OCI-LY1 (cell line): ENCODE data around the gene FST.

Experiments
- H2AFZ ChIP-seq: fragments of 200-600 bp; sonication (generic), shearing (Covaris generic); 2 replicates; pipeline ENCODE4 v1.6.0; 2014; ENCODE audit warnings: antibody characterized with exemption, mild to moderate bottlenecking, low read length
- H3F3A ChIP-seq: fragments of 200-600 bp; sonication (generic), shearing (Covaris generic); 2 replicates; pipeline ENCODE4 v1.6.0; 2014; ENCODE audit warnings: mild to moderate bottlenecking, antibody characterized with exemption, low read length, moderate library complexity; ENCODE audit not compliant: insufficient read depth
- H3K27ac ChIP-seq: fragments of 200-600 bp; sonication (generic); 2 replicates; pipeline ENCODE4 v1.5.1; 2014; ENCODE audit warnings: low read length, mixed run types, mild to moderate bottlenecking, low read depth; ENCODE audit not compliant: poor library complexity, severe bottlenecking
- H3K27me3 ChIP-seq: fragments of 200-600 bp; sonication (generic); 2 replicates; pipeline ENCODE4 v1.6.0; 2014; ENCODE audit warnings: antibody characterized with exemption, mild to moderate bottlenecking, low read length, moderate library complexity; ENCODE audit not compliant: insufficient read depth
- H3K36me3 ChIP-seq: fragments of 200-600 bp; sonication (generic); 2 replicates; pipeline ENCODE4 v1.6.1; 2014; ENCODE audit warnings: mild to moderate bottlenecking, antibody characterized with exemption, low read length, moderate library complexity, mixed read lengths; ENCODE audit not compliant: insufficient read depth
- H3K4me1 ChIP-seq: fragments of 200-600 bp; sonication (generic); 2 replicates; pipeline ENCODE4 v1.5.1; 2014; ENCODE audit warnings: mild to moderate bottlenecking, low read length, moderate library complexity; ENCODE audit not compliant: insufficient read depth, severe bottlenecking
- H3K4me2 ChIP-seq: fragments of 200-600 bp; sonication (generic), shearing (Covaris generic); 2 replicates; pipeline ENCODE4 v1.6.1; 2014; ENCODE audit warnings: low read length
- H3K4me3 ChIP-seq: fragments of 200-600 bp; sonication (generic); 2 replicates; pipeline ENCODE4 v1.5.1; 2014; ENCODE audit warnings: low read length, low read depth, mild to moderate bottlenecking, mixed read lengths; ENCODE audit not compliant: poor library complexity, severe bottlenecking
- H3K79me2 ChIP-seq: fragments of 200-600 bp; shearing (Covaris generic); 2 replicates; pipeline ENCODE4 v1.6.1; 2016; ENCODE audit warnings: mixed run types, low read length, mixed read lengths; ENCODE audit not compliant: insufficient read depth
- H3K9ac ChIP-seq: fragments of 200-600 bp; sonication (generic), shearing (Covaris generic); 2 replicates; pipeline ENCODE4 v1.6.1; 2014; ENCODE audit warnings: mild to moderate bottlenecking, low read length, mixed read lengths
- H3K9me2 ChIP-seq: fragments of 200-600 bp; sonication (generic), shearing (Covaris generic); 2 replicates; pipeline ENCODE4 v1.6.1; 2014; ENCODE audit warnings: low read depth, mild to moderate bottlenecking, low read length, mixed read lengths
- H3K9me3 ChIP-seq: fragments of 200-600 bp; shearing (Covaris generic); 2 replicates; pipeline ENCODE4 v1.6.1; 2014; ENCODE audit warnings: low read length, mixed read lengths
- H4K20me1 ChIP-seq: fragments of 200-600 bp; sonication (generic), shearing (Covaris generic); 2 replicates; pipeline ENCODE4 v1.6.0; 2016; ENCODE audit warnings: mild to moderate bottlenecking, low read length; ENCODE audit not compliant: insufficient read depth
- EZH2 ChIP-seq: fragments of 200-600 bp; sonication (generic), shearing (Covaris generic); IDR thresholded peaks from 2 replicates; pipeline ENCODE4 v1.8.0; 2017; ENCODE audit warnings: borderline replicate concordance, mixed run types, mild to moderate bottlenecking, antibody characterized with exemption, low read length, moderate library complexity, mixed read lengths
- TF ChIP-seq, protein P1 (sequence below): fragments of 200-600 bp; sonication (generic), shearing (Covaris generic); IDR thresholded peaks from 2 replicates; pipeline ENCODE4 v1.5.1; 2017; ENCODE audit warnings: mild to moderate bottlenecking, antibody characterized with exemption, low read length, moderate library complexity, mixed read lengths

Gene FST

DNA sequence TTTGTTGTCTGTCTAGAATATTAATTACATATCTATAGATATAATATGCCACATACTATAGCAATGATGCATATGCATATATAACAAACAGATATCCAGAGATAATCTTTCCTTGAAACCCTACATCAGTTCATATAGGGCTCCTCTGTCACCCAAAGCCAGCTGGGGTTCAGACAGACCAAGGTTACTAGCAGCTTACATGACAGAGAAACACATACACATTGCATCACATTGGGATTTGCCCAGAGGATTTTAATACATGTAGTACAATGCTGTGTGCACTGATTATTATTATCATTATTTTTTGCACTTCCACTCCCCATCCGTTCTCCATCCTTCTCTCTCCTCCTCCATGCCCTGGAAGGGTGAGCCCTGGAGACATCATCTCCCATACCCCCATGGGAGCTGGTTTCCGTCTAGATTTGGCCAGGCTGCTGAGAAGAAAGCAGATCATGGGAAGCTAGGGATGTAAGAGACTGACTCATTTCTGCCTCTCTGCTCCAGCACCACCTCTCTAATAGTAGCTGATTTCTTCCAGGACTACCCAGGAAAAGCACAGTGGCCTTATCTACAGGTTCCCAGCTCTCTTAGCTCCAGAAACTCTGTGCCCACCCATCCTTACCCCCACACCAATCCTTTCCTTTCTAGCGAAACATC lies 23.3 kb downstream of the FST start:
- H3K9me3 ChIP-seq = peaks cover 3% of the 10 kb centered on the region; the same call in 1 of the 2 replicates
- TF ChIP-seq, protein P1, sequence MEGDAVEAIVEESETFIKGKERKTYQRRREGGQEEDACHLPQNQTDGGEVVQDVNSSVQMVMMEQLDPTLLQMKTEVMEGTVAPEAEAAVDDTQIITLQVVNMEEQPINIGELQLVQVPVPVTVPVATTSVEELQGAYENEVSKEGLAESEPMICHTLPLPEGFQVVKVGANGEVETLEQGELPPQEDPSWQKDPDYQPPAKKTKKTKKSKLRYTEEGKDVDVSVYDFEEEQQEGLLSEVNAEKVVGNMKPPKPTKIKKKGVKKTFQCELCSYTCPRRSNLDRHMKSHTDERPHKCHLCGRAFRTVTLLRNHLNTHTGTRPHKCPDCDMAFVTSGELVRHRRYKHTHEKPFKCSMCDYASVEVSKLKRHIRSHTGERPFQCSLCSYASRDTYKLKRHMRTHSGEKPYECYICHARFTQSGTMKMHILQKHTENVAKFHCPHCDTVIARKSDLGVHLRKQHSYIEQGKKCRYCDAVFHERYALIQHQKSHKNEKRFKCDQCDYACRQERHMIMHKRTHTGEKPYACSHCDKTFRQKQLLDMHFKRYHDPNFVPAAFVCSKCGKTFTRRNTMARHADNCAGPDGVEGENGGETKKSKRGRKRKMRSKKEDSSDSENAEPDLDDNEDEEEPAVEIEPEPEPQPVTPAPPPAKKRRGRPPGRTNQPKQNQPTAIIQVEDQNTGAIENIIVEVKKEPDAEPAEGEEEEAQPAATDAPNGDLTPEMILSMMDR = no peak
- TF ChIP-seq EZH2 = no peak
- no peaks in the 10 kb centered on the region for H3K4me1 ChIP-seq
- H3K27ac ChIP-seq = no peak overlapping the region
- H3K79me2 ChIP-seq = no peaks in the 10 kb centered on the region
- H3K4me3 ChIP-seq = no peak overlapping the region
- no peaks in the 10 kb centered on the region for H3K36me3 ChIP-seq
- no peaks in the 10 kb centered on the region for H3F3A ChIP-seq
- H3K27me3 ChIP-seq = no peaks in the 10 kb centered on the region
- no peak overlapping the region for H3K4me2 ChIP-seq
- H2AFZ ChIP-seq = no peak overlapping the region
- no peaks in the 10 kb centered on the region for H3K9me2 ChIP-seq
- no peak overlapping the region for H3K9ac ChIP-seq
- H4K20me1 ChIP-seq = no peaks in the 10 kb centered on the region

DNA sequence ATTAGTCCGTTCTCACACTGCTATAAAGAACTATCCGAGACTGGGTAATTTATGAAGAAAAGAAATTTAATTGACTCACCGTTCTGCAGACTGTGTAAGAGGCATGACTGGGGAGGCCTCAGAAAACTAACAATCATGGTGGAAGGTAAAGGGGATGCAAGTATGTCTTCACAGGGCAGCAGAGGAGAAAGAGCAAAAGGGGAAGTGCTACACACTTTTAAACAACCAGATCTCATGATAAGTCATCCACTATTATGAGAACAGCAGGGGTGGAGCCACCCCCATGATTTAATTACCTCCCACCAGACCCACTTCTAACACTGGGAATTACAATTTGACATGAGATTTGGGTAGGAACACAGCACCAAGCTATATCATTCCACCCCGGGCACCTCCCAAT lies 26.6 kb downstream of the FST start:
- Histone ChIP-seq H3F3A (no peaks in the 10 kb centered on the region), H3K27me3 (no peaks in the 10 kb centered on the region), H3K9ac (no peak overlapping the region), H3K36me3 (no peaks in the 10 kb centered on the region), H3K27ac (no peak overlapping the region), H3K4me2 (no peak overlapping the region), H3K9me3 (peaks cover 3% of the 10 kb centered on the region; the same call in 1 of the 2 replicates), H2AFZ (no peak overlapping the region), H3K4me1 (no peaks in the 10 kb centered on the region), H3K9me2 (no peaks in the 10 kb centered on the region), H3K79me2 (no peaks in the 10 kb centered on the region), H3K4me3 (no peak overlapping the region), H4K20me1 (no peaks in the 10 kb centered on the region)
- TF ChIP-seq, protein P1 = no peak
- no peak for TF ChIP-seq EZH2

DNA sequence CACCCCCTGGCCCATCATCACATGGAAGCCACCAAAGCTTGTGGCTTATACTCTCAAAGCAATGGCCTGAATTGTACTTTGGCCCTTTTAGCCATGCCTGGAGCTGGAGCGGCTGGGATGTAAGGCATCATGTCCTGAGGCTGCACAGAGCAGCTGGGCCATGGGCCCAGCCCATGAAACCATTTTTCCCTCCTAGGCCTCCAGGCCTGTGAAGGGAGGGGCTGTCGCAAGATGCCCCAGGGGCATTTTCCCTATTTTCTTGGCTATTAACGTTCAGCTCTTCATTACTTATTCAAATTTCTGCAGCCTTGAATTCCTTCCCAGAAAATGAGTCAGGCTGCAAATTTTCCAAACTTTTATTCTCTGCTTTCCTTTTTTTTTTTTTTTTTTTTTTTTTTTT lies 27.7 kb downstream of the FST start:
- Histone ChIP-seq H3K4me1 (no peaks in the 10 kb centered on the region), H3K36me3 (no peaks in the 10 kb centered on the region), H3K9ac (no peak overlapping the region), H3K4me2 (no peak overlapping the region), H3K9me2 (no peaks in the 10 kb centered on the region), H3K27me3 (no peaks in the 10 kb centered on the region), H4K20me1 (no peaks in the 10 kb centered on the region), H3K4me3 (no peak overlapping the region), H3K27ac (no peak overlapping the region), H3F3A (no peaks in the 10 kb centered on the region), H3K9me3 (peaks cover 3% of the 10 kb centered on the region; the same call in 1 of the 2 replicates), H3K79me2 (no peaks in the 10 kb centered on the region), H2AFZ (no peak overlapping the region)
- no peak for TF ChIP-seq EZH2
- TF ChIP-seq, protein P1 = no peak
